HG03103 (cell line): ENCODE results near the gene PLXDC1.

Experiments used
- ATAC-seq: cut with Tn5 transposase; IDR thresholded peaks from one replicate; pipeline ENCODE4 v1.9.1; 2021; ENCODE audit warnings: low read depth; ENCODE audit not compliant: unreplicated experiment

Gene PLXDC1

DNA sequence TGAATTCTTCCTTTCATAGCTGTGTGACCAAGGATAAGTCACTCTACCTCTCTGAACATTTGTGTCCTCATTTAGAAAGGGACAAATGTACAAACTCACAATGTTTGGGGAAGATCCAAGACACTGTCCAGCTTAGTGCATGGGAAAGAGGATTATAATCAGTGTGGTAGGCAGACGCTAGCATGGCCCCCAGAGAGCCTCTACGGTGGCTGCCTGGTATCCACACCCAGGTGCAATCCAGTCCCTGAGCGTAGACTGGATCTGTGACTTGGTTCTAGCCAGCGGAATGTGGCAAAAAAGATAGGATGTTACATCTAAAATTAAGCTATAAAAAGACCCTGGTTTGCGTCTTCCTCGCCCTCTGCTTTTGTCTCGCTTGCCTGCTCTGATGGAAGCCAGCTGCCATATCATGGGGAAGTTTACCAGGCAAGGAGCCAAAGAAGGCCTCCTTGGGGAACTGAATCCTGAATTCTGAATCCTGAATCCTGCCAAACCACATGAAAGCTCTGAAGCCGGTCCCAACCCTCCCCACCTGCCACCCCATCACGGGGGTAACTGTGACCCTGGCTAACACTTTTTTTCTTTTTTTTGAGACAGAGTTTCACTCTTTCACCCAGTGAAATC lies 51.7 kb downstream of the PLXDC1 start:
- no peak for ATAC-seq

DNA sequence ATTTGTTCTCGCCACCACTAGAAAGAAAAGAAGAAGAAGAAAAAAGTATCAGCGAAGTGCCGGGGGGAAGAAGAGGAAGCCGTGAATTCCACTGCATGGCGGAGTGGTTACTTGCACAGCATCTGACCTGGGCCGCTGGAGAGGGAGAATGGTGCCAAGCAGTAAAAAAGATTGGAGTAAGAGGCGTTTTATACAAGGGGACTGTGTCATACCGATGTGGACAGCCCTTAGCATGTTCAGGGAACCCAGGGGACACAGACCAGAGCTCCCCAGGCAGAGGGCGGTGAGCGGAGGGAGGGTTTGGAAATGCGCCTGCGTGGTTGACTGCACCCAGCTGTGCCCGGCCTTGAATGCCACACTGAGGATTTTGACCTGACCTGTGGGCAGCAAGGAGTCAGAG lies 52.8 kb downstream of the PLXDC1 start:
- ATAC-seq: no peak

DNA sequence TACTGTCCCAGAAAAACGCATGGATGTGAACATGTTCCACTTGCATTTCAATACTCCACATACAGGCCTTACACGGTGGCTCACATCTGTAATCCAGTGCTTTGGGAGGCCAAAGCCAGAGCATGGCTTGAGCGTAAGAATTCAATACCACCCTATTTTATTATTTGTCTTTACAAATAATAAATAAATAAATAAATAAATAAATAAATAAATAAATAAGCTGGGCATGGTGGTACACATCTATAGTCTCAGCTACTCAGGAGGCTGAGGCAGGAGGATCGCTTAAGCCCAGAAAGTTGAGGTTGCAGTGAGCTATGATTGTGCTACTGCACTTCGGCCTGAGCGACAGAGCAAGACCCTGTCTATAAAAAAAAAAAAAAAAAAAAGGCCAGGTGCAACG lies 53.9 kb downstream of the PLXDC1 start:
- no peak for ATAC-seq

DNA sequence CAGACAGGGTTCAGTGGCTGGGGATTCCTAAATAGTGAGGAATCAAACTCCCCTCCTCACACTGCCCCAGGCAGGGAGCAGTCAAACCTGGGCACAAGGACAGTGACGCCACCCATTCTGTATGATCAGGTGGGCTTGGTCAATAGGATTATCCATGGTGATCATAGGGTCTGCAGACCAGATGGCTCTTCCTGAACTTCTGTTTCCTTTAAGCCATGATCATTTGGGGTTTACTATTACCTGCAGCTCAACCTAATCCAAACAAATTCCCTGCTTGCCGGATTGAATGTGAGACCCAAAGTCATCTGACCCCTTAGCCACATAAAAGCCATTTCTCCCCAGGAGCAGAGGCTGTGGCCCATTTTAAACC lies 54.3 kb downstream of the PLXDC1 start:
- ATAC-seq: no peak

DNA sequence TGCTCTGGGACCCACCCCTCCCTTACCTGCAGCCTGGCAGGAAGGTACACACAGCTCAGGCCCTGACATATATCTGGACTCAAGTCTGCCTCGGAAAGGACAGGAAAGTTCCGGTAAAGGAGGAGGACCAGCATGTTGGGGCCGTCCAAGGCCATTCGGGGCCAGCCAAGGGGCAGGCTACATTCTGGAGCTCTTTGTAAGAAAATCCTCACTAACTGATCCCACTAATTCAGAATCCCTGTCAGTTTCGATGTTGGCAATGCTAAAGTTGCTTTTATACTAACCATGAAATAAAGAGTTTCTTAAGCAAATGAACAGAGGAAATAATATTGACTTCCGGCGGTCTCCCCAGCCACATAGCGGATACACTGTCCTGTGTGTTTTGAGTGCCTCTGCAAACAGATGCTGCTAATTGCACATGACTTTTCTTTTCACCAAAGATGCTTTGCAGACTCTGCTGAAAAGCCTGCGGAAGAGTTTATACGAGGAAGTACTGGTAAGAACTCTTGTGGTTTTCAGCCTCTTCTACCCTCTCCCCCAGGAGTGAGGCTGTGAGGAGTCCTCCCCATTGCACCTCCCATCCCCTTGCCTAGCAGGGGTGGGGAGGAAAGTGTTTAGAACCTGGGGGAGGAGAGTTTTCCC lies 54.8 kb downstream of the PLXDC1 start:
- no peak for ATAC-seq

DNA sequence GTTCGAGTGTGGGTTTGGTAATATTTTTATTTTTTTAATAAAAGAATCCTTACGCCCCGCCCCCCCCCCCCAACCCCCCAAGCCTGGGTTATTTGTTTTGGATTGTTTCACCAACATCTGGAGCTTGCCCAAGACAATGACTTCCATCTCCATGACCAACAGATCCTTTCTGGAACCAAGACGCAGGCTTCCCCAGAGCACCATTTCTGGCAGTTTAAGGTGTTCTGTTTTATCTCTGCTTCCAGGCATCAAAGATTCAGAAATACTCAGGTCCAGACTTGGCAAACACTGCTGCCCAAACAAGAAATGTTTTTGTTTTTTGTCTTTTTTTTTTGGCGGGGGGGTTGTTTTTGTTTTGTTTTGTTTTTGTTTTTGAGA lies 56.1 kb downstream of the PLXDC1 start:
- ATAC-seq: no peak

DNA sequence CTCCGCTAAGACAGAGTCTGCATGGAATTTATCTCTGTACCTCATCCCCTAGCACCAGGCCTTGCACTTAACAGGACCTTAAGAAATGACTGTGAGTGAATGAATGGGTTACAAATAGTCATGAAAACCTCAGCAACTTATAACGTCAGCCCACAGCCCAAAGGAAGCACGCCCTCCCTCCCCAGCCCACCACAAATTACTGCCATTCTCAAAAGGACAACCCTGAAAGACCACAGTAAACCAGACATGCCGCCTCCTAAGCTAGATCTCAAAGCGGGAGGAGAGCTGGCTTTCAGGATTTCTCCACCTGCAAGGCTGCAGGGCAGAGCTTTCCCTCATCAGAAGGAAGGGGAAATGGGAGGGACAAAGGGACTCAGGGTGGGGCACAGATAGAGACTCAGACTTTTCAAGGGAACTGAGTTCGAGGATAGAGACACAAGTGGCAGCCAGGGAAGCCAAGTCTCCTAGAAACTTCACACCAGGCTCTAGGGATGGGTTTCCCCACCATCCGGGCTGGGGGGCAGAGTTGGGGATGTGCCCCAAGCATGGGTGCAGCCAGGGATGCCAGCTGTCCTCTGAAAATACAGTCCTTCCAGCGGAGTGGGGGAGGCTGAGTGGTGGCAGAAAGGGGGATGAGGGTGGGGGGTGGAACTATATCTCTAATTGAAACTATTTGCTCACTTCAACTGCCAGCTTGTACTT lies 56.7 kb downstream of the PLXDC1 start:
- no peak for ATAC-seq

DNA sequence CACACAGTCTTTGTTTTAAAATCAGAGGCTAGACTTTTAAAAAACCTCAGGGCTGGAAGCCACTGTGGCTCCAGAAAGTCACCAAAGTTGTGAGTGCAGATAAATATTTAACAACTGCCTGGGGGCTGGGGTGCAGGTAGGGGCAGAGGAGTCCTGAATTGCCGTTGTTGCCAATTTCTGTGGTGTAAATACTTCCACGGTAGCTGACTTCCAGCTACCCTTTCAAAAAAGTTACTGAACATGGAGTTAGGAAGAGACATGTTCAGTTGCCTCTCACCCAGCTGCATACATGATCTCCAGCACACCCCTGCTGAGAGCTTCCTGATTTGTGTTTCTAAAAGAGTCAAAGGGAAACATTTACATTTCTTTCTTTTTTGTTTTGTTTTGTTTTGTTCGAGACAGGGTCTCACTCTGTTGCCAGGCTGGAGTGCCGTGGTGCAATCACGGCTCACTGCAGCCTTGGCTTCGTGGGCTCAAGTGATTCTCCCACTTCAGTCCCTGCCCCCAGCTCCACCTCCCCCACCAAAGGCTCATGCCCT lies 58.7 kb downstream of the PLXDC1 start:
- no peak for ATAC-seq

DNA sequence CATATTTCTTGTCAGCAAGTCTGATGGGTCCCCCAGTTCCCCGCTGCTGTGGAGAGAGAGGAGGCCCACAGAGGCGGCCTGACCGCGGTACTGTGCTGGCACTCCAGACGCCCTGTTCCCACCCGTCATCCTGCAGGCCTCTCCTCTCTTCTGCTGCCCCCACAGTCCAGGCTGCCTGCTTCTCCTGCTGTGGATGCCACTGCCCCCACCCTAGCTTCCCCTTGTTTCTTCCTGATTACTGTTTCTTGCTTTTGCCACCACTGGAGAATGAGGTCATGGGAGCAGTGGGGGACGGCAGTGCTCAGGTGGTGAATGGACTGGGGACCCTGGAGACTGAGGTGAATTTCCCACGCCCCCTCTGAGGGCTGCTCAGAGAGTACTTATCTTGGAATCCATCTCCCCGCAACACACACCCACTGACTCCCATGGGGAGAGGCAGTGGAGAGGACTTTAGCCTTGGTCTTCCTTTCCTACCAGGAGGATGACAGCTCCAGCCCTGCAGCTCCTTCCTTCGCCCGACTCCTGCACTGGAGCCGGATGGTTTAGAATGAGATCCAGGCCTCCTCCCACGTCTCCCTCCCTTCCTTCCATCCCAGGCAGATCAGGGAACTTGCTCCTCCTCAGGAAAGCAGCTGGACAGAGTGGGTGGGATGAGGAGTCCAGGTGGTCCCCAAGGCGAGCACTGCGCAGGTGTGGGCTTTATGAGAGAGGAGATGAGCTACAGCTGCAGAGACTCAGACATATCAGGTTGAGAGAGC lies 60.4 kb downstream of the PLXDC1 start:
- no peak for ATAC-seq

DNA sequence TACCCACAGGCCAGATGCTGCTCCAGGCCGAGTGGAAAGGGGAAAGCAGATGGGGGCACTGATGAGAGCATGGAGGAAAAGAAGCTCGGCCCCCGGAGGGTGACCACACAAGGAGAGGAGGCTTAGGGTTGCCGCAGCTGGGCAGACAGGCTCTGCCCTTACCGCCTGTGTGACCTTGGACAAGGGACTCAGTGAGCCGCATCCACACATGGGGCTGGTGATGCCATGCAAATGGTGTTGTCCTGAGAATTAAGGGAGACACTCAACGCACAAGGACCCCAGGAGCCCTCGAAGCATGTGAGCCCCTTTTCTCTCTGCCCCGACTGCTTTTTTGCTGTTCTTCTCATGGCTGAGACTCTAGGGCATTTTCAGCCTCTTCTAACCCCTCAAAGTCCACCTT lies 61.0 kb downstream of the PLXDC1 start:
- no peak for ATAC-seq

DNA sequence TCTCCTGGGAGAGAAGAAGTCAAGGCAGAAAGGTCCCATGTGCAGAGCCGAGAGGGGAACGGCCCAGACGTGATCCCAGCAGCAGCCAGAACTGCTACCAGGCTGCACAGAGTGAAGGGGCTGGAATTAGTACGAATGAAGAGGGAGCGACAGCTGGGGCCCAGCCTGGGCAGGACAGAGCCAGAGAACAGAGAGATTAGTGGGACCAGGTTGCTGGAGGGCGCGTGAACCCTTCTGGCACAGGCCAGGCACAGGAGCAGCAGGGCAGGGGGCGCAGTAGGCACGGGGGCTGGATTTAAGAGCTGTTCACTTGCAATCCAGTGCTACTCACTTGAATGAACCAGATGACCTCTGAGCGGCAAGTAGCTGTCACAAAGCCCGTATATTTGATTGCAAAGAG lies 66.9 kb downstream of the PLXDC1 start:
- no peak for ATAC-seq

DNA sequence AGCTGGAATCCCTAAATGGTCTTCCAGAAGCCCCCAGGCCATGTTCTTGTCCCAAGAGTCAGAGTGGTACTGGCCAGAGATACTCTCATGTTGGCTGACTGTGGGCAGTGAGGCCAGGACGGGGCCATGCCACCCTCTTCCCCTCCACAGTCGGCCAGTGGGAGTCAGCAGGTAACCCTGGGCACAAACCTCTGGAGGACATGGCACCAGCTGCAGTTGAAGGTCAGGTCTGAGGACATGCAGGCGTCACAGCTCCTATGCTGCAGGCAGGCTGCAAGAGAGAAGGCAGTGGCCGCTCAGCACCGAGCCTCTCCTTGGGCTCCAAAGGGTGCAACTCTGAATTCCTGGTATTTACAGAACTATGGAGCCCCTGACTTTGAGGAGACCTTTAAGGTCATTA lies 68.2 kb downstream of the PLXDC1 start:
- no peak for ATAC-seq

DNA sequence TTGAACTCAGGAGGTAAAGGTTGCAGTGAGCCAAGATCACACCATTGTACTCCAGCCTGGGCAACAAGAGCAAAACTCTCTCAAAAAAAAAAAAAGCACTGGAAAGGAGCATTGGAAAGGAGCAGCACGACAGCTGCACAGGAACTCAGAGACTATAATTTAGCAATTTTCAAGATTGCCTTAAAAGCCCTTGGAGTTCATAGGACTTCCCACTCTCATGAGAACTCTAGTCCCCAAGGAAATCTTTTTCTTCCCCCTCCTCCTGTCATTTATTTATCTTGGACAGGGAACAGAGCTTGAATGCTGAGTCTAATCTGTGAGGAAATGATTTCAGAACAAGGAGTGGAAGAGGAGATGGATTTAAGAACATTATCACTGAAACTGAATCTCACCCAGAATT lies 69.0 kb downstream of the PLXDC1 start:
- no peak for ATAC-seq

DNA sequence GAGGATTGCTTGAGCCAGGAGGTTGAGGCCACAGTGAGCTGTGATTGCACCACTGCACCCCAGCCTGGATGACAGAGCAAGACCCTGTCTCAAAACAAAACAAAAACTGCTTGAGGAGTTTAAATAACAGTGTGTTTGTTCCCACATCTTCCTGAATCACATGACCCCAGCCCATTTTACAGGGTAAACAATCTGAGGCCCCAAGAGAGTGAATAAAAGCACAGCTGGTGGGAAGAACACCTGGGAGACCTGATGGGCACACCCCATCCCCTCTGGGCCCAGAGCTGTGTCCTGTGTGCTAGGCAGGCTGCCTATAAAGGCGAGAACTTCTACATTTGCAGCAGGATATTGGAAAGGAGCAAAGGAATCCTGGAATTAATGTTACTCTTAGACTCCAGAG lies 69.6 kb downstream of the PLXDC1 start:
- ATAC-seq: no peak

DNA sequence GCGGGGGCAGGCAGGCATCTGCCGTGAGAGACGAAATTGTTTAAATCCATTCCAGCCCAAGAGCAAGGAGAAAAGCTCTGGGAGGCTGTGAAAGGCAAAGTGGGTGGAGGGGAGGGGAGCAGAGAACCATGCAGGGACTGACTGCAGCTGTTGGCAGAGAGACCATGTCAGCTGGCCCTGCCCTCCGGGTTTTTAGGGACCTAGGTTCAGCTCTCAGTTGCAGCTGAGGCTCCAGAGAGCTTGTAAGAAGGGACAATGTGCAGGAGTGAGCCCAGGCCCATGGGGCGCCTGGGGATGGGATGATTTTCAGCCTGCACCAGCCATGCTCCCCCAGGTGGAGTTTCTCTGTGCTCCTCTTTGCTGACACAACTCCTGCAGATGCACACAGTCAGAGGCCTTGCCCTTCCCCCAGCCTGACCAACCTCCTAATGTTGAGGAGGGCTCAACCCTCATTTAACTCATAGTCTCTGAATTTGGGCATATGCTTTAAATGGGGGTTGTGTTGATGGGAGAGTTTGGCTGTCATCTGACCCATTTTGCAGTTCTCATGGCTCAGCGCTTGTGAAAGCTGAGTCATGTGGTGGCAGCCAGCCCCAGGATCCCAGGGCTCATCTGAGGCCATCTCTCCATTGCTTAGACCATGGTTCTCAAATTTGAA lies 70.9 kb downstream of the PLXDC1 start:
- ATAC-seq: no peak

DNA sequence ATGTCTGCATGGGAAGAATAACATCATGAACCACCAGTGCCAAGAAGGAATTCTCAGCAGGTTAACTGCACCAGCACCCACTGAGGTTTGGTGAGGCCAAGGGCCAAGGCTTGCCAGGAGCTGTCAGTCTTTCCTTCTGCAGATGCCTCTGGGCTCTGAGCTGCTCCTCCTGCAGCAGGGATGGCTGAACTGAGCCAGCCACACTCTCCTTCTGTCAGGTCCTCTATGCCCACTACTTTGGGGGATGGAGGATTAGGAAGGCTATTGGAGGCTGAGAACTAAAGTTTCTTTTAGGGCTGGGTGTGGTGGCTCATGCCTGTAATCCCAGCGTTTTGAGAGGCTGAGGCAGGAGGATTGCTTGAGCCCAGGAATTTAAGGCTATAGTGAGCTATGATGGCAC lies 71.6 kb downstream of the PLXDC1 start:
- ATAC-seq: no peak

DNA sequence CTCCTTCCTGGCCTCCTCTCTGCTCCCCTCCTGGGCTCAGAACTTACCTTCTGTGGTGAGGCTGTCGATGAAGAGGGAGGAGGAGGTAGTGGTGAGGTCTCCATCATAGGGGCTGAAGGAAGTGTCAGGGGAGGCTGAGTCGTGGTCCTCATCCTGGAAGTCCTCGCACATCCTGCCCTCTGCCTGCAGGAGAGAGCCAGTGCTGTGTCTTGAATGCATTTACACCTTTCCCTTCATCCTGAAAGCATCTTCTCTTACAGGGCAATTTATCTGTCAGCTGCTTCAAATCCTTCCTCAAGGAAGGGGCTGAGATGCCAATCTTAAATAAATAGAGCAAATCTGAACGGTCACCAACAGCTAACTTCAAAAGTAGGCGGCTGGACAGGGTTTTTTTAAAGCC lies 73.6 kb downstream of the PLXDC1 start:
- no peak for ATAC-seq

DNA sequence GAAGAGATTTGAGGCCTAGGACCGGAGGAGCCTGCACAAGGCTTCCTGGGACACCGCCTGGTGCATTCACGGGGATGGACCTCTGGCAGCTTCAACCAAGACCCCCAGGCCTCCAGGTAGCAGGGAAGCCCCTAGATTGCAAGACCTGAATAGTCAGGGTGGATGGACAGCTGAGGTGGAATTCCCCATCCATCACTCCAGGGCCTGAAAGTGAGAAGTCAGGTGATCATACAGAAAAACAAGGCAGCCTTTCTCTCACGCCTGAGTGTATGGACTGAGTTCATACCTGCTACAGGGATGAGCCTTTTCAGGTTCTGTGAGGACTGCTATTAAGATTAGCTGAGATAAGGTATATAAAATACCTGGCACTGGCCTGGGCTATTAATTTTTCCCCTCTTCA lies 74.2 kb downstream of the PLXDC1 start:
- no peak for ATAC-seq

DNA sequence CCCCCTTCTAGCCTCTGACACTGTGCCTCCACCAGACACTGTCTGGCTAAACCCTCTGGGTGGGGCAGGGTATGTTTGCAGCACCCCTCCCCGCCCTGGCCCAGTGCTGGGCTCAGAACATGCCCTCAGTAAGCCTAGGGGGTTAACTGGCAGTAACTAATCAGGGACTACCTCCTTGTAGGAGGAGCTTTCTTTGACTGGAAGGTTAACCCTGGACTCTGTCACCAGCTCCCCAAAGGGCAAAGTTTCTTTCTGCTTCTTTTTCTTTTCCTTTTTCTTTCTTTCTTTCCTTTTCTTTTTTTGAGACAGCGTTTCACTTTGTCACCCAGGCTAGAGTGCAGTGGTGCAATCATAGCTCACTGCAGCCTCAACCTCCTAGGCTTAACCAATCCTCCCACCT lies 76.8 kb downstream of the PLXDC1 start:
- ATAC-seq: no peak

DNA sequence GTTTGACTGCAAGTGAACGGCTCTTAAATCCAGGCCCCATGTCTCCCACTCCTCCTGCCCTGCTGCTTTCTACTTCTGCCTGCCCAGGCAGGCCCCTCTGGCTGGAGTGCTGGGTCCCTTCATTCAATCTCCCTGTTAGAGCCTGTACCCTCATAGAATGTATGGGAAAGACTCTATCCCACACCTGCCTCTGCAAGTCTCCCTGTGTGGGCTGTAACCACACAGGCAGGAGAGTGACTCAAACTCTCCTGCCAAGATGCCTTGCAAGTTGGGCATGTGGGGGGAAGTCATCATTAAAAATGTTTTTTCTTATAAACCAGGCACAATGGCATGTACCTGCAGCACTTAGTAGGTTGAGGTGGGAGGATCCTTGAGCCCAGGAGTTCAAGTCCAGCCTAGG lies 77.5 kb downstream of the PLXDC1 start:
- ATAC-seq: no peak

DNA sequence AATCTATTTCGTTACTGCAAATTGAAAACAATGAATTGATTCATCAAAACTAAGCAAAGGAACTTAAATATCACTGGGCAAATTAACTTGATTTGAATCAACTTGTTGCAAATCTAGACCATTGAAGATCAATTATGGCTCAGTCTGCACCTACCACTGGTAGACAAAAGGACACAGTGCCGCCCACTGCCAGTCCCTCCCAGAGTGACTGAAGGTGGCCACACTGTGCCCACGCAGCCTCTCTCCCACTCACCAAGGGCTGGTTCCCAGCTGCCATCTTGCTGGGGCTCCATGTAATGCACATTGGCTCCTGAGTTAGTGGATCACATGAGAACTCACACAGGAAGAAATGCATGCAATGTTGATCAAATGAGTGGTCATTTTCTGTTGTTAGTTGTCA lies 78.1 kb downstream of the PLXDC1 start:
- ATAC-seq: no peak
